Upper lobe of left lung (tissue), 4 donors: ENCODE measurements around the gene NMUR2.

Source experiments
- CTCF ChIP-seq, 6 experiments: fragments of 450-650 bp in 4 of 6; fragments of 200-600 bp in 2 of 6; sonication (generic) in 2 of 6; IDR thresholded peaks; one replicate each; pipeline ENCODE4 v1.5.1; 2016 to 2019; ENCODE audit warnings: antibody characterized with exemption in 6 of 6
- EP300 ChIP-seq, 4 donors: sonication (generic); formaldehyde crosslinking; IDR thresholded peaks; one replicate each; pipeline ENCODE4 v1.5.1; 2017; ENCODE audit warnings: antibody characterized with exemption in 4 of 4, control low read depth in 2 of 4
- POLR2A ChIP-seq, 4 donors: fragments of 450-650 bp; IDR thresholded peaks; one replicate each; pipeline ENCODE4 v1.5.1; 2016 to 2017; ENCODE audit warnings: antibody characterized with exemption in 4 of 4, mild to moderate bottlenecking in 2 of 4
- POLR2AphosphoS5 ChIP-seq, 2 donors: sonication (generic); formaldehyde crosslinking; IDR thresholded peaks; one replicate each; pipeline ENCODE4 v1.5.1; 2017; ENCODE audit warnings: antibody characterized with exemption in 2 of 2

- TF ChIP-seq CTCF (IDR thresholded peaks at IDR 0.05): no peak
- TF ChIP-seq POLR2A (IDR thresholded peaks at IDR 0.05): no peak
- TF ChIP-seq EP300 (IDR thresholded peaks at IDR 0.05): no peak
- TF ChIP-seq POLR2AphosphoS5 (IDR thresholded peaks at IDR 0.05): no peak
Measured at GRCh38 chr5:152364899-152365298, 40.2 kb downstream of the NMUR2 start.
